PFSK-1 (cell line): ENCODE data around the gene SV2C.

Experiments used
- POLR2AphosphoS5 ChIP-seq: IDR thresholded peaks from 2 replicates; pipeline ENCODE4 v1.6.1; 2012; ENCODE audit warnings: low read depth, mild to moderate bottlenecking, control low read depth, low read length, moderate library complexity
- SIN3A ChIP-seq: IDR thresholded peaks from 2 replicates; pipeline ENCODE4 v1.6.1; 2012; ENCODE audit warnings: mild to moderate bottlenecking, low read length, moderate library complexity, borderline replicate concordance; ENCODE audit not compliant: insufficient read depth

DNA sequence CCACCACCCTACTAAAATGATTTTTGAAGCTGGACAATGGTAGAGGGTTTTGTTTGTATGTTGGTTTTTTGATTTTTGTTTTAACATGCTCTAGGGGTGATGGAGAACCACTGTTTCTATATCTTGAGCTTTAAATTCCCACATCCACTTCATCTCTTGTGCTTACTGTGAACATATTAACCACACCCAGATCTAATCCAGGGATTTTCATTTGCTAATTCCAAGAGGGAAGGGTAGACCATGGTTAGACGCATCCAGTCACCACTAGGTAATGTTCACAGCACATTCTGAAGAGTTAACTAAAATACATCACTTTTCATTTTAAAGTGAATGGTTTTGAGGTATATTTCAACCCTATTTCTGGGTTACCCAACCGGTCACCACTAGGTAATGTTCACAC, 283.4 kb downstream of the SV2C start:
- no peak for TF ChIP-seq SIN3A
- no peak for TF ChIP-seq POLR2AphosphoS5
